NCI-H2107 treated with DMSO at 0.1 percent for 48 hours (cell line): ENCODE results near the gene MATCAP1.

ENCODE experiments used
- DNase-seq: peaks from one replicate; lab custom pipeline; 2025; ENCODE audit not compliant: unreplicated experiment; lab: John Stamatoyannopoulos, UW

The MATCAP1 gene

GRCh38 chr16:67208154-67208896 is 24.6 kb upstream of the MATCAP1 start:
- DNase-seq, result no peak

DNA sequence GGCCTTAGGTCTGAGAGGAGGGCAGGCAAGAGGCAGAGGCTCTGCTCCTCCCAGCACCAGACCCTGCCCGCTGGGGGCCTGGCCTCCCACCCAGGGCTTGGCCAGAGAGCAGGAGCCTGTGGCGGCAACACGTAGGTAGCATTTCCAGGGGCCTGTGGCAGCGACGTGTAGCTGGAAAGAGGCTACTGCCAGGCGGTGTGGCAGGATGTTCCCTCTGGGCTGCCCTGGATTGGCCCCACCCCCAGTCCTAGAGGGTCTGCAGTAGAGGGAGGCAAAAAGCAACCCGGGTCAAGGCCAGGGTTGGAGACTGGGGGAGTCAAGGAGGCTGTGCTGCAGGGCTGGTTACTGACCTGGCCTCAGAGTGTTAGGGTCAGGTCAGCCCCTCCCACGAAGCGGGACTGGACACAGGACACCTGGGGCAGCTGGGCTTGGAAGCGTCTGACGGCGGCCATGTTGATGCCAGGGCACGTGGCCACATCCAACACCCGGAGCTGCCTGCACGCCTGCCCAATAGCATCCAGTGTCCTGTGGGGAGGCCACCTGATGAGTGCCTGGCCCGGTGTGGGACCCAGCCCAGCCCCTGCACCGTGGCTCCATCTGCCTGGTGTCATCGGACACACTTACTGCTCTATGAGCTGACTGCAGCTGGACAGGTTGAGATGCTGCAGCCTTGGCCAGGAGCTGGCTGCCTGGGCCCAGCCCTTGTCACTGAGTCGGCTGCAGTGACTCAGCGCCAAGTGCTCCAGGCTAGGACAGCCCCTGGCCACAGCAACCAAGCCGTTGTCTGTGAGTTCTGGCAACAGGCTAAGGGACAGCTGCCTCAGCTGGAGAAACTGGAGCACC is 23.7 kb upstream of the MATCAP1 start:
- DNase-seq, result no peak

DNA sequence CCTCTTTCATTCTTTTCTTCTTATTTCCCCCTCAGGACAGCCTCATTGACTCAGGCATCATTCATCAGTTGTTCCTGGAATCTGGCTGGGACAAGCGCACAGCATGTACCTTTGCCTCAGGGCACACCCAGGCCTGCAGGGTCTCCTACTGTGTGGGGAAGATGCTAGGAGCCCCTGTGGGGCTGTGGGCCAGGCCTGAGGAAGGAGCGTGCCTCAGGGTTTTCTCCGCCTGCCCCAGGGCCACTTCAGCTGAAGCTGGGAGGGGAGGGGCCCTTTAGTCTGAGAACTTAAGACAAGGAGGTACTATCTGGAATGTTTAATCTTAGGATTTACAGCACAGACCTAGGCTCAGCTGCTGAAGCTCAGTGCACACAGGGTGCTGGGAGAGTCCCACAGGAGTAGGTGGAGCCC is 23.1 kb upstream of the MATCAP1 start:
- DNase-seq, result no peak

DNA sequence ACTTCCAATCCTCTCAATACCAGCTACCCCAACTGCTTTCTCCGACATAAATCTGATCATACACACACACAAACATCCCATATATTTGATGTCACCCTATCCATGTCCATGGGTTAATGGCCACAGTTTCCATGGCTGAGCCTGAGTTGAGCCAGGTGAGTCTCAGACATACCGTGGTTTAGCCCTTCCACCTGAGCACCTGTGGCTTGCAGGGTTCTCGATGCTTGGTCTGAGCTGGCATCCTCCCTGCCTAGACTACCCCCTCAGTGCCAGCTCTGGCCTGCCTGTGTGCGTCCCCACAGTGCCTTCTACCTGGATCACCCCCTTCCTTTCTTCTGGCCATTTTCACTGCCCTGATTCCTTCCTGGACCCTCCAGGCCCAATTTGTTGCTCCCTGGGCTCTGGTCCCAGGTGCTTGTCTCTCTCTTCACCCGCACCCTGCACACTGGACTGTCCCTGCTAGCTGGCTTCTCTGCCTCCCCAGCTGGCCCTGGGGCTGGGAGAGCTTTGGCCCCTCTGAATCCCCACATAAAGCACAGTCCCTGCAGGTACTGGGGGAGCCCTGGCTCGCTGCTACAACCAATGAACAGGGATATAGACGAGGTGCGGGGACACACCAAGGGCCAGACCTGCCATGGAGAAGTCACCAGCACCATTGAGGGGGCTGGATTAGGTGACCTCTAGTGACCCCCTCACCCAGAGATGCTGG is 22.5 kb upstream of the MATCAP1 start:
- no peak for DNase-seq

- no peak for DNase-seq
Observed at GRCh38 chr16:67204076-67204475, 20.3 kb upstream of the MATCAP1 start.

DNA sequence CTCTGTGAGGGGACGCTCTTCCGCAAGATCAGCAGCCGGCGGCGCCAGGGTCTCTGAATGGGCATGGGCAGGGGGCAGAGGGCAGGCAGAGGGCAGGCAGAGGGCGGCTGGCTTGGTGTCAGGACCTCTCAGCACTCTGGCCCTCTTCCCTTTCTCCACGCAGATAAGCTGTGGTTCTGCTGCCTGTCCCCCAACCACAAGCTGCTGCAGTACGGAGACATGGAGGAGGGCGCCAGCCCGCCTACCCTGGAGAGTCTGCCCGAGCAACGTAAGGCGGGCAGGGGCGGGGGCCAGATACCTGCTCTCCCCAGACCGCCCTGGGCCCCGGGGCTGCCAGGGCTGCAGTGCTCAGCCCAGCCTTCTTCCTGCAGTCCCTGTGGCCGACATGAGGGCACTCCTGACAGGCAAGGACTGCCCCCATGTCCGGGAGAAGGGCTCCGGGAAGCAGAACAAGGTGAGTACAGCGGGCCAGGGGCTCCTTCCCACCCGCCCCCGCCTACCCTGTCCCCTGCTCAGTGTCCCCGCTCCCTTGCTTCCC is 19.3 kb upstream of the MATCAP1 start:
- DNase-seq, result no peak

DNA sequence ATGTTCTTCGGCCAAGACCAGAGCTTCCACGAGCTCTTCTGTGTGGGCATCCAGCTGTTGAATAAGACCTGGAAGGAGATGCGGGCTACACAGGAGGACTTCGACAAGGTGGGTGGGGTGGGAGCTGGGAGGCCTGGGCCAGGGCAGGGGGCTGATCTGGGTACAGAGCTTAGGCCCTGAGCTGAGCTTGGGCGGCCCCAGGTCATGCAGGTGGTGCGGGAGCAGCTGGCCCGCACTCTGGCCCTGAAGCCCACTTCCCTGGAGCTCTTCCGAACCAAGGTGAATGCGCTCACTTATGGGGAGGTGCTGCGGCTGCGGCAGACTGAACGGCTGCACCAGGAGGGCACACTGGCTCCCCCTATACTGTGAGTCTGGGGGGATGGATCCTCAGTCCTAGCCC is 18.7 kb upstream of the MATCAP1 start:
- DNase-seq, result no peak

DNA sequence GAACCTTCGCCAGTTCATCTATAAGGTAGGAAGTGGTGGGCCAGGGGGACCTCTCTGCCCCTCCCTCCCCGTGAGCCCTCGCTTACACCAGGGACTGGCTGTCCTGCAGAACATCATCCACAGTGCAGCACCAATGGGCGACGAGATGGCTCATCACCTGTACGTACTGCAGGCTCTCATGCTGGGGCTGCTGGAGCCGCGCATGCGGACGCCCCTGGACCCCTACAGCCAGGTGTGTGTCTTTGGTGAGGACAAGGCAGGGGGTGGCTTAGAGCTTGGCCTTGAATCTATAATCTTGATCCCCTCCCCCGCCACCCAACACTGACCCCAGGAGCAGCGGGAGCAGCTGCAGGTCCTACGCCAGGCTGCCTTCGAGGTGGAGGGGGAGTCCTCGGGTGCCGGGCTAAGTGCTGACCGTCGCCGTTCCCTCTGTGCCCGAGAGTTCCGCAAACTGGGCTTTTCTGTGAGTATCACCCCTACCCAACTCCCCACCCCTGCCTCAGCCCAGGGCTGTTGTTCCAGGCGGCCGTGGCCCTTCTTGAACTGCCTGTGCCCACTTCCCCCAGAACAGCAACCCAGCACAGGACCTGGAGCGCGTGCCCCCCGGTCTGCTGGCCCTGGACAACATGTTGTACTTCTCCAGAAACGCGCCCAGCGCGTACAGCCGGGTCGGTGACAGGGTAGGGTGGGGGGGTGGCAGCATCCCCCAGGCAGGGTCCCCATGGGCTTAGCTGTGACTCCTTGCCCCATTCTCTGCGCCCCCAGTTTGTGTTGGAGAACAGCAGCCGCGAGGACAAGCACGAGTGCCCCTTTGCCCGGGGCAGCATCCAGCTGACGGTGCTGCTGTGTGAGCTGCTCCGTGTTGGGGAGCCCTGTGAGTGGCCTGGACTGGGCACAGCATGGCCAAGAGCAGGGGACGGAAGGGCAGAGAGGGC is 17.9 kb upstream of the MATCAP1 start:
- no peak for DNase-seq

GRCh38 chr16:67200491-67200890 is 16.7 kb upstream of the MATCAP1 start:
- no peak for DNase-seq

- DNase-seq, result no peak
Observed at GRCh38 chr16:67199808-67200198, 16.0 kb upstream of the MATCAP1 start.

GRCh38 chr16:67199011-67199807 is 15.4 kb upstream of the MATCAP1 start, which contains the start of gene ELMO3:
TSS of gene ELMO3 (plus strand) at chr16:67199131. CDS start at chr16:67199327, 196 bp downstream.
- no peak for DNase-seq

DNA sequence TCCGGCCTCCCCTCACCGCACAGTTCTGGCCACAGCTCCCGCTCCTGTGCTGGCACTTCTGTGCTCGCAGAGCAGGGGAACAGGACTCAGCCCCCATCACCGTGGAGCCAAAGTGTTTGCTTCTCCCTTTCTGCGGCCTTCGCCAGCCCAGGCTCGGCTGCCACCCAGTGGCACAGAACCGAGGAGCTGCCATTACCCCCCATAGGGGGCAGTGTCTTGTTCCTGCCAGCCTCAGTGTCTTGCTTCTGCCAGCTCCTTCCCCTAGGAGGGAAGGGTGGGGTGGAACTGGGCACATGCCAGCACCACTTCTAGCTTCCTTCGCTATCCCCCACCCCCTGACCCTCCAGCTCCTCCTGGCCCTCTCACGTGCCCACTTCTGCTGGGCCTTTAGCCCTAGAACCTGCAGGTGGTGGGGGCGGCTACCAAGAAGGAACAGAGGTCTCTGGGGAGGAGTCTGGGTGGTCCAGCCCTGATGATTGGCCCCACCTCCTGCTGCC is 14.5 kb upstream of the MATCAP1 start:
- DNase-seq, result no peak

- DNase-seq, result no peak
Observed at GRCh38 chr16:67197704-67198103, 13.9 kb upstream of the MATCAP1 start.

DNA sequence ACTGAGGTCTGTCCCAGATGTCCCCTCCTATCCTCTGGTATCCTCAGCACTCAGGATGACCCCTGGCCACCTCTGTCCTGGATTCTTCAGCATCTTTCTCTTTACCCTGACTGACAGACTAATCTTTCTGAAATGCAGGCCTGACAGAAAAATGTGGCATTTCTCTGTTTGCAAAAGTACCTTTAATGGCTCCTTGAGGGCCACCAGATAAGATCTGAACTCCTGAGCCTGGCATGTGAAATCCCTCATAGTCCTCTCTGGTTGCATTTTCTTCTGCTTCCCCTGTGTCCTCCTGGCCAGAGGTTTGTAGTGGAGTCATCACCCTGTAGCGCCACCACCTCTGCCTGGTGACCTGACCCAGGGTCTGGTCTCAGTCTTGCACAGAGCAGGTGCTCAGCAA is 13.1 kb upstream of the MATCAP1 start:
- DNase-seq, result no peak

GRCh38 chr16:67195676-67196075 is 11.9 kb upstream of the MATCAP1 start:
- no peak for DNase-seq

- no peak for DNase-seq
Observed at GRCh38 chr16:67194260-67194659, 10.5 kb upstream of the MATCAP1 start.

- no peak for DNase-seq
Observed at GRCh38 chr16:67193536-67193935, 9.8 kb upstream of the MATCAP1 start.

GRCh38 chr16:67192781-67193361 is 9.1 kb upstream of the MATCAP1 start:
- DNase-seq, result no peak
